SU-DHL-6 (cell line): ENCODE data around the gene TMPRSS2.

Source experiments
- H2AFZ ChIP-seq: fragments of 200-600 bp; sonication (generic); 2 replicates; pipeline ENCODE4 v1.6.1; 2014; ENCODE audit warnings: low read depth, mild to moderate bottlenecking, moderate library complexity, mixed read lengths, antibody characterized with exemption, low read length; ENCODE audit not compliant: severe bottlenecking
- H3F3A ChIP-seq: fragments of 200-600 bp; shearing (Covaris generic); 2 replicates; pipeline ENCODE4 v1.6.0; 2016; ENCODE audit warnings: antibody characterized with exemption, mild to moderate bottlenecking; ENCODE audit not compliant: insufficient read depth
- H3K27ac ChIP-seq: fragments of 200-600 bp; sonication (generic); 2 replicates; pipeline ENCODE4 v1.5.1; 2016; ENCODE audit warnings: low read depth, mild to moderate bottlenecking, low read length, moderate library complexity, mixed read lengths
- H3K27me3 ChIP-seq: fragments of 200-600 bp; sonication (generic), shearing (Covaris generic); 2 replicates; pipeline ENCODE4 v1.6.0; 2014; ENCODE audit warnings: mild to moderate bottlenecking, low read length
- H3K36me3 ChIP-seq: fragments of 200-600 bp; sonication (generic); 2 replicates; pipeline ENCODE4 v1.6.1; 2014; ENCODE audit warnings: mild to moderate bottlenecking, low read length, mixed read lengths
- H3K4me2 ChIP-seq: fragments of 300-600, 200-600 bp; shearing (Covaris generic), sonication (generic); 2 replicates; pipeline ENCODE4 v1.6.0; 2014; ENCODE audit warnings: low read length, low read depth, mild to moderate bottlenecking; ENCODE audit not compliant: poor library complexity, severe bottlenecking
- H3K4me3 ChIP-seq: fragments of 200-600 bp; sonication (generic); 2 replicates; pipeline ENCODE4 v1.5.1; 2014; ENCODE audit warnings: antibody characterized with exemption, low read length, mild to moderate bottlenecking, mixed read lengths; ENCODE audit not compliant: insufficient read depth, poor library complexity, severe bottlenecking
- H3K79me2 ChIP-seq: fragments of 200-600 bp; sonication (generic); 2 replicates; pipeline ENCODE4 v1.6.1; 2014; ENCODE audit warnings: mild to moderate bottlenecking, low read length, moderate library complexity; ENCODE audit not compliant: insufficient read depth
- H3K9ac ChIP-seq: fragments of 200-600 bp; sonication (generic); 2 replicates; pipeline ENCODE4 v1.7.0; 2014; ENCODE audit warnings: mild to moderate bottlenecking, low read length
- H3K9me2 ChIP-seq: fragments of 200-600 bp; sonication (generic); replicated peaks from 2 replicates; pipeline ENCODE4 v1.6.1; 2014; ENCODE audit warnings: low read length; ENCODE audit not compliant: insufficient read depth
- H3K9me3 ChIP-seq: fragments of 200-600 bp; sonication (generic); 2 replicates; pipeline ENCODE4 v1.6.1; 2014; ENCODE audit warnings: low read length, mixed read lengths; ENCODE audit not compliant: insufficient read depth
- H4K20me1 ChIP-seq: fragments of 200-600 bp; sonication (generic); 2 replicates; pipeline ENCODE4 v1.6.1; 2014; ENCODE audit warnings: low read depth, mild to moderate bottlenecking, antibody characterized with exemption, low read length, moderate library complexity, mixed read lengths
- EZH2phosphoT487 ChIP-seq: fragments of 200-600 bp; sonication (generic), shearing (Covaris generic); conservative IDR thresholded peaks from 2 replicates; pipeline ENCODE4 v1.6.1; 2018; ENCODE audit warnings: mild to moderate bottlenecking, antibody characterized with exemption, low read length, moderate library complexity, mixed read lengths
- TF ChIP-seq, protein P1 (sequence below): fragments of 200-600 bp; sonication (generic); IDR thresholded peaks from one replicate; pipeline ENCODE4 v1.5.1; 2017; ENCODE audit warnings: antibody characterized with exemption, mild to moderate bottlenecking, low read length, moderate library complexity; ENCODE audit not compliant: insufficient read depth, poor library complexity, severe bottlenecking

TMPRSS2 gene

DNA sequence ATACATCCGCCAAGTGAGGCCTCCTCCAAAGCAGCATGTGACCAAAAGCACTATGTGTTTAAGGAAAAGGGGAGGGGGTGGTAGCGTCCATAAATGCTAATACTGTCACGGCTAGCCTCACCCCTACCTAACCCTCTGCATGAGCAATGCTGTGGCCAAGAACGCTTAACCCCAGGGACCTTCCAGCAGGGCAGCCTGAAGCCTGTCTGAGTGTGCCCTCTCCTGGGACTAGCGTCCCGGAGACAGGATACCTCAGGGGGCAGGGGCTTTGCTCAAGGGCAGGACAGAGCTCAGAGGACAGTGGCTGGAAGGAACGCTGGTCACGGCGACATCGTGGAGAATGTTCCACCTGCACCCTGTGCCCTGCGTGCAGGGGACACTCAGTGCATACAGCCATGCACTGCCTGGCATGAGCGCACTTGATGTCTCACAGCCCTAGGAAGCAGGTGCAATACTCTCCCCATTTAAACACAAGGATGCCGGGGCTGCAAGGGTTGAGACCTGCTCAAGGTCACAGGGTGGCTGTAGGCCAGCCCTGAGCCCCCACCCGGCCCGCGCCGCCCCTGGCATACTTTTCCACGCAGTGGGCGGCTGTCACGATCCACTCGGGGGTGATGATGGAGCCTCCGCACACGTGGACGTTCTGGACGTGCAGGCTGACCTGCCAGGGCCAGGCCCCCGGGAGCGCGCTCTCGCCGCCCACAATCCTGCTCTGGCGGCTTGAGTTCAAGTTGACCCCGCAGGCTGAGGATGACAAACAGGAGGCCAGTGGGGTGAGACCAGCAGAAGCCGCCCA is 35.0 kb downstream of the TMPRSS2 start:
- Histone ChIP-seq H3K27ac (no peak overlapping the region), H3K79me2 (no peaks in the 10 kb centered on the region), H3K9me3 (no peaks in the 10 kb centered on the region), H3K4me2 (no peak overlapping the region), H3K9ac (no peak overlapping the region), H3K27me3 (no peaks in the 10 kb centered on the region), H2AFZ (no peak overlapping the region), H3F3A (no peaks in the 10 kb centered on the region), H3K4me3 (no peak overlapping the region), H4K20me1 (no peaks in the 10 kb centered on the region), H3K9me2 (no peaks in the 10 kb centered on the region), H3K36me3 (no peaks in the 10 kb centered on the region)
- TF ChIP-seq, protein P1, sequence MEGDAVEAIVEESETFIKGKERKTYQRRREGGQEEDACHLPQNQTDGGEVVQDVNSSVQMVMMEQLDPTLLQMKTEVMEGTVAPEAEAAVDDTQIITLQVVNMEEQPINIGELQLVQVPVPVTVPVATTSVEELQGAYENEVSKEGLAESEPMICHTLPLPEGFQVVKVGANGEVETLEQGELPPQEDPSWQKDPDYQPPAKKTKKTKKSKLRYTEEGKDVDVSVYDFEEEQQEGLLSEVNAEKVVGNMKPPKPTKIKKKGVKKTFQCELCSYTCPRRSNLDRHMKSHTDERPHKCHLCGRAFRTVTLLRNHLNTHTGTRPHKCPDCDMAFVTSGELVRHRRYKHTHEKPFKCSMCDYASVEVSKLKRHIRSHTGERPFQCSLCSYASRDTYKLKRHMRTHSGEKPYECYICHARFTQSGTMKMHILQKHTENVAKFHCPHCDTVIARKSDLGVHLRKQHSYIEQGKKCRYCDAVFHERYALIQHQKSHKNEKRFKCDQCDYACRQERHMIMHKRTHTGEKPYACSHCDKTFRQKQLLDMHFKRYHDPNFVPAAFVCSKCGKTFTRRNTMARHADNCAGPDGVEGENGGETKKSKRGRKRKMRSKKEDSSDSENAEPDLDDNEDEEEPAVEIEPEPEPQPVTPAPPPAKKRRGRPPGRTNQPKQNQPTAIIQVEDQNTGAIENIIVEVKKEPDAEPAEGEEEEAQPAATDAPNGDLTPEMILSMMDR: no peak
- no peak for TF ChIP-seq EZH2phosphoT487

DNA sequence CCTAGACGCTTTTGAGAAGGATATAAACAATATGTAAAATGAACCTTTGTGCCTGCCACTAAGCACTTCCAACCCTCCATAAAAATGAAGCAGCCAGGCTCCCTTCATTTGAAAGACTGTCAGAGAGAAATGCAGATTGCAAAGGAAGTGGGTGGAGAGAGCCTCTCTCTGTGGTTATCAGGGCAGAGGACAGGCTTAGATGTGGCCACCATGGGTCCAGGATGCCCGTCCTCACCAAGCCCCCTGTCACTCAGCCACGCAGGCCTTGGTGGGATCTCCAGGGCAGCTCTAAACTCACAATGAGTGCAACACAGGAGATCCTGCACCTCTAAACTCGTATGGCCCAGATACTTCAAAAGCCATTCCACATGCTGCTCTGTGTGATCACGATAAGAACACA is 37.9 kb downstream of the TMPRSS2 start:
- Histone ChIP-seq H3K4me3 (no peak overlapping the region), H2AFZ (no peak overlapping the region), H3K79me2 (no peaks in the 10 kb centered on the region), H3K4me2 (no peak overlapping the region), H3F3A (no peaks in the 10 kb centered on the region), H3K9me3 (no peaks in the 10 kb centered on the region), H3K27me3 (no peaks in the 10 kb centered on the region), H3K9me2 (no peaks in the 10 kb centered on the region), H3K9ac (no peak overlapping the region), H4K20me1 (no peaks in the 10 kb centered on the region), H3K27ac (no peak overlapping the region), H3K36me3 (no peaks in the 10 kb centered on the region)
- no peak for TF ChIP-seq EZH2phosphoT487
- TF ChIP-seq, protein P1: no peak

DNA sequence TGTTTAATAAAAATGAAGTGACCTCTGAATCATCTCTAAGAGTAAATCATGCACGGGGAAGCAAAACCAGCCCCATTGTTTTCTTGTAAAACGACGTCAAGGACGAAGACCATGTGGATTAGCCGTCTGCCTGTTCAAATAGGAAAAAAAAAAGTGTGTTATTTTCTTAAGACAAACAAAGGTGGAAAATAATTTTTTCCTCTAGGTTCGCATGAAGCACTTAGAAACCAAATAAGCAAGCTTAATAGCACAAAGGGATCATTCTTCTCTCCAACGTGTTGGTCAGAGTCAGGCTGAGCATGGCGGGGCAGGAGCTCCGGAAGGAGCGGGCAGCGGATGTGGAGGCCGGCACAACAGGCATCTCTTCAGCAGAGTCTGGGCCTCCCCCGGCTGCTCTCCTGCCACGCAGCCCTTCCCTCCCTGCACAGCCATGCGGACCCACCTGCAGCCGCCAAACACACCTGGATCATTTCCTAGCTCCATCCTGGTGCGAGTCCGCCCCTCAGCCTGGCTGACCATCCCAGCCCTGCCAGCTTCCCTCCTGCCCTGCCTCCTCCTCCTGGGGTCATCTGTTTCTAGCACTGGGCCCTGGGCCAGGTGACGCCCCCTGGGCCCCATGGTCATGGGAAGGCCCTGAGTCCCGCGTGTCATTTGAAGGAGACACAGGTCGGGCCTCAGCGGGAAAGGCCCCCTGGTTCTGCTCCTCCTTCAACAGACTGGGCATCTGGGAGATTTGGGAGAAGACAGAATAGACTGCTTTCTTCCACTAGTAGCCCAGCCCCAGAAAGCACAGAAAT is 41.7 kb downstream of the TMPRSS2 start:
- no peak for TF ChIP-seq EZH2phosphoT487
- TF ChIP-seq, protein P1: no peak
- H3K27me3 ChIP-seq: no peaks in the 10 kb centered on the region

More for the DNA sequence above, 41.7 kb downstream of the TMPRSS2 start:
- no peaks in the 10 kb centered on the region for H4K20me1 ChIP-seq
- no peaks in the 10 kb centered on the region for H3K9me3 ChIP-seq
- no peaks in the 10 kb centered on the region for H3K36me3 ChIP-seq
- no peak overlapping the region for H3K27ac ChIP-seq
- H2AFZ ChIP-seq: no peak overlapping the region
- H3K4me2 ChIP-seq: no peak overlapping the region
- no peaks in the 10 kb centered on the region for H3K79me2 ChIP-seq
- no peaks in the 10 kb centered on the region for H3K9me2 ChIP-seq
- H3F3A ChIP-seq: no peaks in the 10 kb centered on the region
- no peak overlapping the region for H3K4me3 ChIP-seq
- no peak overlapping the region for H3K9ac ChIP-seq
